Measurements from ENCODE around the gene HOXB4.

The HOXB4 gene

DNA sequence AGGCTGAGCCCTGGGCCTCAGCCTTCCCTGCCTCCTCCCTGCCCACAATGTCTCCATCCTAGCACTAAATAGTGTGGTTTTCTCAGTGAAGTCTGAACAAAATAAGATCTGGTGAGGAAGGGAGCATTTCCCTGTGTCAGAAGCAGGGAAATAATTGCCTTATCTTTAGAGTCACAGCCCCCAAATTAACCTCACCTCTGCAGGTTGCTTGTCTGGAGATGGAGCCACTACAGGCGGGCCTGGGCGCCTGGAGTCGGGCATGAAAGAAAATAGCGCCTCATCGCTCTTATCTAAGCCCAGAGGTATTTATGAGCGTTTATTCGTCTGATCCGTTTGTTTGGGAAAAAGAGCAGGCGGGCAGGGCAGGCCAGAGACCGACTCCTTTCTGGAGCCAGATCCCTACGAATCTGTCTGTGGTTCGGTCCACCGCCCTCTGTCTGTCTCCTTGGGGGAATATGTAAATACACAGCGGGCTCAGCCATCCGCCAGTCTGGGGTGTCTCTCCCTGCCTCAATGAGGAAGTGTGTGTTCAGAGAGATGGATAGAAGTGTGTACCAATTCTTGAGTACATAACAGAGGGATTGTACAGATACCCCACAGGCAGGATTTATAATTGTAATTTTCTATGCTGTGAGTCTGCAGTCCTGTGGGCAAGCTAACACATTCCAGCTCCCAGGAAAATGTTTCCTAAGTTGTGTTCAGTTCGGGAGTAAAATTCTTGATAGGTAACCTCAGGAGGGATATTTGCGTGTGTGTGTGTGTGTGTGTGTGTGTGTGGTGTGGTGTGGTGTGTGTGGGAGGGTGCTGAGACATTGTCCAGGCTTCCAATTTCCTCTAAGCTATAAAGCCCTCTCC is 22.3 kb upstream of the HOXB4 start:
- DNase-seq, result no peak

DNA sequence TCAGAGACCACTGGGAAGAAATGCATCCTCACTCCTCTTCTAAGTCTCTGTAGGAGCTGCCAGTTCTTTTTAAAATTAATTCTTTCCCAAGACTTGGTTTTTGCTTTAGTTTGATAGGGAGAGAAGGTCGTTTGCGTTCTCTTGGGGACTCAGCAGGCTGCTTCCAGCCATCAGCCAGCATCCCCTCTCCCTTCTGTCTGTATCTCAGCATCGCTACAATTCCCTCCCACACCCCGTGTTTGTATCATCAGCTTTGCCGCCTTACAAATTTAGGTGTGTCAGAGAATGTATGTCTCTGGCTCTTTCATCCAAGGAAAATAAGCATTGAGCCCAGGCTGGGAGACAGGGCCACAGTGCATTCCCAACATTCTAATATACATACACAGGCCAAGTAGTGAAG is 21.2 kb upstream of the HOXB4 start:
- DNase-seq, result no peak

DNA sequence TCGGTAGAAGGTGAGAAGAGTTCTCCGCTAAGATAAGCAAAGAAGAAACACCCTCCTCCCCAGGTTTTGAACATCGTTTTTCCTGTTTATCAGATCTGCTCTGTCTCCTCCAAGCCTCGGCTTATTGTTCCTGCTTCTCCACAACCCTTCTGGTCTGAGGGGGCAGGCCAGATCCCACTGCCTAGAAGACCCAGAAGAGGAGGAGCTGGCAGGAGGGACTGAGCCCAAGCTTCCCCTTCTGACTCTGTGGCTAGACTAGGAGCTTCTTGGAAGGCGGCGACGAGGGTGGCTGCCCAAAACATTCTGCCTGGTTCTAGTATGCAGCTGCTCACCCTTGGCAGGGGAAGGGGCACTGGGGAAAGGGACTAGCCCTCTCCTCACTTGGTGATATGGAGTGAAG is 20.6 kb upstream of the HOXB4 start:
- no peak for DNase-seq

DNA sequence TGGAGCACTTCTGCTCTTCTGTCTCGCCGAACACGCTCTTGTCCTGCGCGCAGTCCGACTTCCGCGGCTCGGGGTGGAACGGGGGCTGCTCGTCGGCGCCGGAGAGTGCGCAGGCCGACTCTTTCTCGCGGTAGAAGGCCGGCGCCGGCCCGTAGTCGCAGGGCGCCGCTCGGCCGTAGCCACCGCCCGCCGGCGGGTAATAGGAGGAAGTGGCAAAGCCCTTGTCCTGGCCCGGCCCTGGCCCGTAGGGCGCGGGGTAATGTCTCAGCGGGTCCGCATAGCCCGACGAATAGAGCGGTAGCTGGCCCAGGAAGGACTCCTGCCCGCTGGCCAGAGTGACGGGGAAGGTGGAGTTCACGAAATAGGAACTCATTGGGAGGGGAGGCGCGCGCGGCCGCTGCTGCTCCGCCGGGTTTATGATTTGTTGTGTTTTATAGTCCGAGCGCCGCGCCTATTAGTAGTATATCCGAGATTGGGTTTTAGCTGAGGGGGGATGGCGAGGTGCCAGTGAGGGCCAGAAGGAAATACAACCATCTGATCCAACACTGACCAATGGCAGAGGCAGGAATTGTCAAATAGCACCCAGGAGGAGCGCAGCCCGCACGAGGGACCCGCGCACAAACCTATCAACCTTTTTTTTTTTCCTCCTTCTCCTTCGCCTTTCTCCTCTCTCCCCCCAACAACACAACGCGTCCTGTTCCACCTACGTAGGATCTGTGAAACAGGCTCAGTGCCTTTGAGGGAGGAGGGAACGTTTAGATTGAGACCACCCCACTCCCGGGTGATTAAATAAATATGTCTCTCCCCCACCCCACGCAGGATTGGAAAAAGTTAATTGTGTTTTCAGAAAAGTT is 19.9 kb upstream of the HOXB4 start:
- DNase-seq, result no peak

DNA sequence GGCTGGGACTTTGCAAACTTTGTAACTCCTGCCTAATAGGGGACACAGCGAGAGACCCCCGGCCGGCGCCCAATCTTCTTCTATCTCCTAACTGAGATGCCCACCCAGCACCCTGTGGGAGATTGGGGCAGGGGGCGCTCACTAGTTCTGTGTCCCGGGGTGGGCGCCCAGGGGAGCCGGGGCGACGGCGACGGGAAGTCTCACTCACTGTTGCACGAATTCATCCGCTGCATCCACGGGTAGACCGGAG is 19.3 kb upstream of the HOXB4 start:
- DNase-seq, result no peak

DNA sequence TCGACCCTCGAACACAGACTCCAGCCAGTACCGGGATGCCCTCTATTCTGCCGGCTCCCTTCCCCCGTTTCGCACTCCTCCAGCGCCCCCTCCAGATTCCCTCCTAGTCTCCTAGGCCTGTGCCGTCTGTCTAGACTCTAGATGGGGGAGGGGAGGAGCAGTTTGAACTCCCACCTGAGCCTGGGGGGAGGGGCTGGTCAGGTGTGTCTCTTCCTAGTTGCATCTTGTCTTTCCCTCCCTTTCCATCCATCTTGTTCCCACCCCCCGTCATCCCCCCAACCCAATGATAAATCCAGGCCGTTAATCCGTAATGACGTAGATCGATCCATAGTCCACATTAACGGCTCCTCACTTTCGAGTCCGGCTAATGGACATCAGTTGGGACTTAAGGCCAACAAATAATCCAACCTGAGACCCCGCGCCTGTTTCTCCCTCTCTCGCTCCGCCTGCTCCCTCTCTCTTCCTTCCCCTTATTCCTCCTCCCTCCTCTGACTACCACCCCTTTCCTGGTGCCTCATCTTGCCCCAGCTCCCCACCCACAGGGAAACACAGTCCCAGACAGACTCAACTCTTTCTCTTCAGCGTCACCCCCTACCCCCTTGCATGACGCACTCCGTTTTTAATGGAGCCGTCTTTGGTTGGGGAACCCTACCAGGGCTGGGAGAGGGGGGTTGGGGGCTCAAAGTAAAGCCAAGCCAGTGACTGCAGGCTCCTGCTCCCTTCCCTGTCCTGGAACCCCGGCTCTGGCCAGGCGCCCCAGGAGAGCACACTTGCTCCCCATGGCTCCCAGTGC is 18.8 kb upstream of the HOXB4 start:
- no peak for DNase-seq

DNA sequence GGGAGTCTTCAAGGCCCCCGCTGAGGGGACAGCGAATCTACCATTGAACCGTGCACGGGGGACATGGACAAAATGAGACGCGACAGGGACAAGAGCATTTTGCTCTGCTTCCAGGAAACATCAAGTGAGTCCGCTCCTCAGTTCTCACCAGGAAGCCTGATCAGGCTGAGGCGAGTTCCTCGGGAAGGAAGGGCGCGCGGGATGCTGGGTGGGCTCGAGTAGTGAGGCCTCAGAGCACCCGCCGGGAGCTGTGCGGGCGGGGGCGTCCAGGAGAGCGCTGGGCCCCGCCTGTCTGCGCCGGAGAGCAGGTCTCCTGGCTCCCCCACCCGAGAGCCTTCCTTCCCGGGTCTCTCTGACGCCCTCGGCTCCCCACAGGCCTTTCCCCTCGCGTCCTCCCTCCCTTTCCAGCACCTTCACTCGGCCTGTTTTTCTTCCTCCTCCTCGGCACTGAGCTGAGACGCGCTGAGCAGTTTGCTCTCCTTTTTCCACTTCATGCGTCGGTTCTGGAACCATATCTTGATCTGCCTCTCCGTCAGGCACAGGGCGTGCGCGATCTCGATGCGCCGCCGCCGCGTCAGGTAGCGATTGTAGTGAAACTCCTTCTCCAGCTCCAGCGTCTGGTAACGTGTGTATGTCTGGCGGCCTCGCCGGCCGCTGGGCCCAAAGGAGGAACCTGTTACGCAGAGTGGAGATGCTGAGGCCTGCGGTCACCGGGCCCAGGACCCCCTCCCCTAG is 18.0 kb upstream of the HOXB4 start:
- no peak for DNase-seq

DNA sequence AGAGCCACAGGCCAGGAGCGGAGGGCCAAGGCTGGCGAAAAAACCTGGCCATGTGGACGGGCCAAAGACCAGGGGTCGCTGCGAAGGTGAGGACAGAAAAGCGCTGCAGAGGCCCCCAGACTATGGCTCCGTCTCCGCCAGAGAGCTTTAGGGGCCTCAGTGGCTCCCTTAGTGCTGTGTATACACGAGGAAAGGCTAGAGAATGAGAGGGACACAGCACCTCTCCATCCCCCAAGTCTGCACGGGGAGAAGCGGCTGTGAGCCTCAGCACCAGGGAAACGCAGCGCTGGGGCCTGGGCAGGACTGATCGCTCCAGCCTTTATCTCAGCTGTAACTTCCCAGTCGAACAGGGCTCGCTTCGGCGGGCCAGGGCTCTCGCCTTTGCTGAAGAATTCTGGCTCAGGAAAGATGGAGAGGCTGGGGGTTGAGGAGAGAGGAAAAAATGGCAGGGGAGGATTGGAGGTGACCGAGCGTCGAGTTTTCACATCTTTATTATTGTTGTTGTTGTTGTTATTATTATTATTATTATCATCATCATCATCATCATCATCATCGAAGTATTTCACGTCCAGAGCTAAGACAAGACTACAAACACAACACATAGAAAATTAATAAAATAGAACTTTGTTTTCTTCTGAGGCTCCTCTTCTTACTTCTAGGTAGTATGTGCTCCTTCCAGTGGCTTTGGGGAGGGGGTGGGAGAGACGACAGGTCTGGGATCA is 17.3 kb upstream of the HOXB4 start:
- no peak for DNase-seq

DNA sequence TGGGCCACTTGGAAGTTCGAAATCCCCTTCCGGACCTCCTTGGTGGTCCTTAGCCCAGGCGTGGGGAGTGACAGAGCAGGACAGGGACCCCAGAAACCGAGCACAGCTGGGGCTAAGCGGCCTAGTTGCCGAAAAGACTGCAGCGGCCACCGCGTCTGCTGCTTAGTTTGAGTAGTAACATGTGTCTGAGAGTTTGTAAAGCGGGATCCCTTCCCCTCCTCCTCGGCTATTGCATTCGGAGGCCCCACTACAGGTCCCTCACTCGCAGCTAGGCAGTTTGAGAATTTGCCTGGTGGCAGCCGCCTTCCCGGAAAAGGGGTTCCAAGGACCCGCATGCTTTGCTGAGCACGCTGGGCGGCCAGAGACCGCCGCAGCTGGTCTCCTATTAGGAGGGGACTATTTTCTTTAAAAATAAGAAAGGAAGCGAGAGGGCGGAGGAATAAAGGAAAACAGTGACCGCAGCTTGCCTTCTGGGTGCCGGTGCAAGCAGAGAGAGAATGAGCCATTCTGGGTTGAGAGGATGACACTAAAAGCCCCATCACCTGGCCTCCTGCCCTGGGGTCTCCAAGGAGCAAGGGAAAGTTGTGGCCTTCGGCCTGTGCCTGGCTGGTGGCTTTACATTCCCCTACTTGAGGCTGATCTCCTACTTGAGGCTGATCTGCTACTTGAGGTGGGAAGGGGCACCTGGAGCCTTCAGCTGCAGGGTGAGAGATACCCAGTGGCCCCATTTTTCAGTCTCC is 16.6 kb upstream of the HOXB4 start:
- no peak for DNase-seq

DNA sequence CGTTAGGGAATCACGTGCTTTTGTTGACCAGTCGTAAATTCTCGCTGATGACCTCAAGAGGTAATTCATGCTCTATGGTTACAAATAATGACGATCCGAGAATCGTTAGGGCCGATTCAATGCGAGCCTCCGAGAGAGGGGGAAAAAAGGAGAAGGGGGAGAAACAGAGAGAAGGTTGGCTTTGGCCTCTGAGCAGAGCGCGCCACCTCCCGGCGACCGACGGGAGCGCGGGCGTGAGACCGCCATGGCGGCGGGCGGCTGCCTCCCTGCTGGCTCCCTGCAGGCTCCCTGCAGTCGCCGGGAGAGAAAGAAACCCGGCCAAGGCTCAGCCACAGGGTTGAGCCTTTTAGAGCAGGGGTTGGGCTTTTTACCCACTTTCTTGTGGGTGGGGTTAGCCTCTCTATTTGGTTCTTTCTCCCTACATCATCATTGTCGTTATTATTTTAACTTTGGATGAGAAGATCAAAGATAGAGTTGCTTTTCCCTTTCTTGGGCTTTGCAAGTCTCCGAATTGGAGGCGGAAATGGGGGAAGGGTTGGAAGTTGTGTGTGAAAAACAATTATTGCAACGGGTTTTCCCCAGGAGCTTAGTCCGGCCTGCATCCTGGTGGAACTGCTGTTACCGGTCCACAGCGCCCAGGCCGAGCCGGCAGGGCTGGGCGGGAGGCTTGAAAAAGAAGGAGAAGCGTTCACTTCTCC is 15.8 kb upstream of the HOXB4 start:
- no peak for DNase-seq

DNA sequence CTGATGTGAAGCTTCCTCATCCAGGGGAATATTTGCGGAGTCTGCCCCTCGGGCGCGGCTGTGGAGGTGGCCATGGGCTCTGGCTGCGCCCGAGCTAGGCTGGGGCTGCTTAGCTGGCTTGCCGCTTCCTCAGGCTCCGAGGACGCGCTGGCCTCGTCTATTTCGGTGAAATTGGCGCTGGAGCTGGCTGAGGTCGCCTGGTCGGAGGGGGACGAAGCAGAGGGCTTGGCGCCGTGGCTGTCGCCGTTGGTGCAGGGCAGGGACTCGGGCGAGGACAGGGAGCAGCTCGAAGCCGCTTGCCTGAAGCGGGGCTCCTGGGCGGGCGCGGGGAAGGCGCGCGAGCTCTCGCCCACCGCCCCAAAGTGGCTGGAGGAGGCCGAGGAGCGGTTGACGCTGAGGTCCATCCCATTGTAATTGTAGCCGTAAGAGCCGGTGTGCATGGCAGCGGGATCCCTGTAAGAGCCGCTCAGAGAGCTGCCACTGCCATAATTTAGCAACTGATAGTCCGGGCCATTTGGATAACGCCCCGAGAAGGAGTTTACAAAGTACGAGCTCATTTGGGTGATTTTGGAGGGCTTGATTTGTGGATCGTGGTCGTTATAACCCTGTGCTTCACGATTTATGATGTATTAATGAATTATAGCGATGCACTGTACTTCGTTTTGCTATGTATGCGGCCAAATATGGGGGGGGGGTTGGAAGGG is 15.1 kb upstream of the HOXB4 start, which contains the start of gene HOXB5:
TSS of gene HOXB5 (minus strand) at position 654 of the 704 bp plus-strand sequence. CDS start at position 557, 97 bp downstream.
- DNase-seq, result no peak

DNA sequence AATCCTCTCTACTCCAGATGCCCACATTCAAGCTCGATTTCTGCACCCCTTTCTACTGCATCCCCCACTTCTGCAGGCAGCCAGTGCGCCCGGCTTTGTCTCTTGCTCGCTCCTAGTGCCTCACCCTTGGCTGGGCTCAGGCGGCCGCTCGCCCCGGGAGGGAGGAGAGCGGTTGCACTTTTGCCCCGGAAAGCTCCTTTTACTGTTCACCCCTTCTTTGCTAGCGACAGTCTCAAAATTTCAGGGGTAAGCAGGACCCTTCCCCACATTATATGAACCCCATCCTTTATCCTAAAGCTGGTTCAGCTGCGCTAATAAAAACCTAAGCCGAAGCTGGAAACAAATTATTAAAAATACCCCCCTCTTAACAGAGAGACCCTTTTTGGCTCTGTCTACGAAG is 14.4 kb upstream of the HOXB4 start:
- DNase-seq, result no peak

DNA sequence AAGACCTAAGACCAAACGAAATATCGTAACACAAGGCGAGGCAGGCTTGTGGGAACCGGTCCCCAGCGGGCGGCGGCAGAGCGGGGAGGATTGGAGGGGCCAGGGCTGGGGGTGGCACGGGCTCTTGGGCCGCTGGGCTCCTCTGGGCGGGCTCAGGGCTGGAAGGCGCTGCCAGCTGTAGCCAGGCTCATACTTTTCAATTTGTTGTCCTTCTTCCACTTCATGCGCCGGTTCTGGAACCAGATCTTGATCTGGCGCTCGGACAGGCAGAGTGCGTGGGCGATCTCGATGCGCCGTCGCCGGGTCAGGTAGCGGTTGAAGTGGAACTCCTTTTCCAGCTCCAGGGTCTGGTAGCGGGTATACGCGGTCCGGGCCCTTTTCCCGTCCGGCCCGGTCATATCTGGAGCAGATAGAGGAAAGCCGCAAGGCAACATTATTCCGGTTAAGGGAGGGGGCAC is 13.9 kb upstream of the HOXB4 start:
- DNase-seq, result no peak

DNA sequence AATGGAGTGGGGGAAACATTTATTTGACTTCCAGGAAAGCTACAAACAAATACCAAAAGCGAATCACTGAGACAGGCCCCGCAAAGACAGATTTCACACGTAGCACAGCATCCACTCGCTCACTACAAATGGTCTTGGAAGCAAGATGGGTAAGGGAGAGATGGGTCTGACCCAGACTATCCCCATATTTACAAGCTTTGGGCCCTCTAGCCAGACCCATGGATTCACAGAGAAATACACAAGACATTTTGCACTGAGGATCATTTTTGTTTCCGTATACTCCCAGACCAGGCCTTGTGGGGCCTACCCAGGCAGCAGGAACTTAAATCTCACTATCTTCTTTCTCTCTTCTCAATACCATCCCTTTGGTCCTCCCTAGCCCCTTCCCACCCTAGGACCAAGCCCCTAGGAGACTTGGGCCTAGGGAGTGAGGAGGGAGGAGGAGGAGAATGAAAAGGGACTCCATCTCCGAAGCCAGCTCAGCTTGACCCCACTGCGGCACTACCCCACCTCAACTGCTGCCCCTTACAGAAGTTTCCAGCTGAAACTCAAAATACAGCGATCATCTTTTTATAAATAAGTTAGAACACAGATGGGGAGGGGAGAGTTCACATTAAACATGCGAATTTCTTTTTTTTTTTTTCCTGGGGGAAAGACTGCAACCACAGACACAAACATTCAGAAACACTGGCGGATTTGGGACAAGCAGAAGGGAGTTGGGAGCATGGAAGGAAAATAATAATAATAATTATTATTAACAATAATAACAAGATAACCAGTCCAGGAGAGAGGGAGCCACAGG is 13.3 kb upstream of the HOXB4 start:
- no peak for DNase-seq

DNA sequence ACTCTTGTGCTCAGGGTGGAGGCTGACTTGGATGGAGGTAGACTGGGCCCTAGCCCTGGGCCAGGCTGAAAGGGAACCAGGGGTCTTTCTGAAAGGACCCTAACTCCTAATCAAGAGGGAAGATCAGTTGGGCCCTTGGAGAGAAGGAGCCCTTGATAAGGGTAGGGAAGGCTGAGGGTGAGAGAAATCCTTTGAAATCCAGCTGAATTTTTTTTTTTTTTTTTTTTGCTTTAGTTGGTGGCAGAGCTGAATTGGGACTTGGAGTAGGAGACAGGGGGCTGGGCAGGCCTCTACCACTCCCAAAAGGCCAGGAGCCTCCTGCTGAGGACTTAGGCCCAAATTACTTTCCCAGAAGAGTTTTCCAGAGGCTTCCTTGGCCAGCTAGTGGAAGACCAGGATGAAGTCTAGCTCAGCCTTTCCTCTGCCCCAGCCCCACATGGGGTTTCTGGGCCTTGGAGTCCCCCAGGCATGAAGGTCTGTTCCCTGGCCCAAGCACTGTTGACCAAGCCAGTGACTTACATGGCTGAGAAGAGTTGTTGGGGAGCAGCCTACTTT is 12.5 kb upstream of the HOXB4 start:
- DNase-seq, result no peak

DNA sequence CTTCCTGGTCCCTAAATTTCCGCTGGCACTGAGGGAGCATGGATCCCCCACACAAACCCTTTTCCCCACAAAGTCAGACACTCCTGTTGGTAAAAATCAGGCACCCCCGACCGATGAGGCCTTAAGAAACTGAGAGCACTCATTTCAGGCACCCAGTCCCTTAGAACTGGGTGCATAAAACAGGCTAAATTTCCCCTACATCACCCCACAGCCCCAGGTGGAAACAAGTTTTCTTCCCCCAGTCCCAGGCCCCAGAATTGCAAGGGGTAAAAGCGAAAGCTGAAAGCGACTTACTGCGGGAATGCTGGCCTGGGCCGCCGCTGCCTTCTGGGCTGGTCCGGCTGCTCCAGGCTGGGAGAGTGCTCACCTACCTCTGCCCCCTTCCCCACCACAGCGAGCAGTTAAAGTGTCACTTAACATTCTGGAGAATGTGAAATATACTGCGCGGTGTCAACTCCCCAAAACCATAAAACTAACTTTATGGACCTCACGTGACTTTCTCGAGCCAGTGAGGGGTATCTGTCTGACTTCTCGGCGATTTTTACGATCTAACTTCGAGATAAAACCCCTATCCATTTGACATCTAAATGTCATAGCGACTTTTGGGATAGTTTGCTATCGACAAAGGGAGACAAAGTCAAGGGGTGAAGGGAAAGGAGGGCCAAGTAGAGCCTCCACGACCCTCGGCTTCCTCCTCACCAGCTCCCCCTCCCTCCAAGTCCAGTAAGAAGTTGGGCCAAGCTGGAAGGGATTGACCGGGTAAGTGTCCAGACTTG is 11.9 kb upstream of the HOXB4 start, which contains the start of gene HOXB3:
TSS of gene HOXB3 (minus strand) at position 411 of the 776 bp plus-strand sequence. CDS start 37,767 bp downstream, outside the sequence.
- no peak for DNase-seq

DNA sequence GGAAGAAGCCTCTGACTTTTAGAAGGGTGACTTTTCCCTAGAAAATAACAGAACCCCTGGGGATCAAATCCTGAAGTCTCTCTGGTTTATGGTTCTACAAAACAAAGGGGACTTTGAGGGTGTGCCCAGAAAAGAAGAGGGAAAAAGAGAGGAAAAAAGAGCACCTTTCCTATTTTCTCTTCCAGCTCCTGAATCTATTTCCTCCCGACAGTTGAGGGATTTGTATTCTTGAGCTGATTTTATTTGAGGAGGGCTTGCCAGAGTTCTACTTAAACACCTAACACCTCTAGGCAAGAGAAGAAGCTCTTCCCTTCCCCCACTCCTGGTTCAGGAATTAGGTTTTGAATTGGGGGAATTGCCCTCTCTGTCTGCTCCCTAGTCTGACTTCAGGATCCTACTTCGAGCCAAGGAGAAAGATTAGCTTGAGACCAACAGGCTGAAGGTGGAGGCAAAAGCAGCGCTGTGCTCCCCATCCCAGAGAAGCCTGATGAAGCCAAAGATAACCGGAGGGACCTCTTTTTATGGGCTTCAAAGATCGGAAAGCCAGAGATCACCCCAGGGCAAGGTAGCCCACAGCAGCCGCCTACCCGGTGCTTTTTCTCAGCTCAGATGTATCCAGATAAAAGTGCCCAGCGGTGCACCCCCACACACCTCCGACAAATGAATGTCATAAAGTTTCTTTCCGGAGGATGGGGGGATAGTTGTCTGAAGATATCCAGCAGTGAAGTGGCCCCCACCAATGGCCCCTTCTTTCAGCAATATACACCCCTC is 11.1 kb upstream of the HOXB4 start:
- DNase-seq, result no peak
